Astrocyte (in vitro differentiated cells and primary cell): ENCODE results near the gene EFNA5. TPM values are rescaled to one million over a fixed set of nuclear protein-coding genes. Genes with fewer than 3 reads are reported as not detected.

Experiments used
- DNase-seq: peaks from one replicate; pipeline ENCODE4 v3.0.0-alpha.2; 2010; ENCODE audit warnings: low read depth
- FAIRE-seq: peaks from 2 replicates; lab custom pipeline; 2011; peaks lifted over from hg19 to GRCh38; lab: Jason Lieb, UNC
- H2AFZ ChIP-seq: 2 replicates; pipeline ENCODE4 v1.6.0; 2012; ENCODE audit warnings: low read depth, low read length, inconsistent platforms
- H3K27ac ChIP-seq: 2 replicates; pipeline ENCODE4 v1.5.1; 2011; ENCODE audit warnings: low read depth, low read length, inconsistent platforms
- H3K27me3 ChIP-seq: 2 replicates; pipeline ENCODE4 v1.6.0; 2011; ENCODE audit warnings: low read length, inconsistent platforms; ENCODE audit not compliant: insufficient read depth
- H3K36me3 ChIP-seq: 2 replicates; pipeline ENCODE4 v1.5.1; 2011; ENCODE audit warnings: low read length, inconsistent platforms; ENCODE audit not compliant: insufficient read depth
- H3K4me1 ChIP-seq: 2 replicates; pipeline ENCODE4 v1.5.1; 2011; ENCODE audit warnings: low read length, inconsistent platforms; ENCODE audit not compliant: insufficient read depth
- H3K4me2 ChIP-seq: 2 replicates; pipeline ENCODE4 v1.6.0; 2012; ENCODE audit warnings: low read length, inconsistent platforms
- H3K4me3 ChIP-seq: 2 replicates; pipeline ENCODE4 v1.5.1; 2011; ENCODE audit warnings: low read depth, mild to moderate bottlenecking, low read length, inconsistent platforms; ENCODE audit not compliant: insufficient read depth
- H3K79me2 ChIP-seq: 2 replicates; pipeline ENCODE4 v1.6.0; 2012; ENCODE audit warnings: mild to moderate bottlenecking, low read length, inconsistent platforms; ENCODE audit not compliant: insufficient read depth
- H3K9ac ChIP-seq: 2 replicates; pipeline ENCODE4 v1.6.0; 2012; ENCODE audit warnings: mild to moderate bottlenecking, low read length, inconsistent platforms
- H3K9me3 ChIP-seq: 2 replicates; pipeline ENCODE4 v1.5.1; 2012; ENCODE audit warnings: low read depth, mild to moderate bottlenecking, low read length, inconsistent platforms; ENCODE audit not compliant: insufficient read depth
- H4K20me1 ChIP-seq: 2 replicates; pipeline ENCODE4 v1.6.0; 2012; ENCODE audit warnings: low read length, inconsistent platforms; ENCODE audit not compliant: insufficient read depth
- H3K27ac Mint-ChIP-seq: one replicate; pipeline ENCODE4 v1.8.0; 2021; ENCODE audit warnings: mild to moderate bottlenecking, mixed read lengths; ENCODE audit not compliant: unreplicated experiment
- H3K27me3 Mint-ChIP-seq: one replicate; pipeline ENCODE4 v1.8.0; 2021; ENCODE audit warnings: low read depth, mixed read lengths; ENCODE audit not compliant: unreplicated experiment
- H3K36me3 Mint-ChIP-seq: one replicate; pipeline ENCODE4 v1.8.0; 2021; ENCODE audit warnings: low read depth, mixed read lengths; ENCODE audit not compliant: unreplicated experiment
- H3K4me1 Mint-ChIP-seq: one replicate; pipeline ENCODE4 v1.8.0; 2021; ENCODE audit warnings: low read depth, mixed read lengths; ENCODE audit not compliant: unreplicated experiment
- H3K4me3 Mint-ChIP-seq: one replicate; pipeline ENCODE4 v1.8.0; 2021; ENCODE audit warnings: mild to moderate bottlenecking, moderate library complexity, mixed read lengths; ENCODE audit not compliant: unreplicated experiment
- H3K9me3 Mint-ChIP-seq: one replicate; pipeline ENCODE4 v1.8.0; 2021; ENCODE audit warnings: mild to moderate bottlenecking, mixed read lengths; ENCODE audit not compliant: unreplicated experiment
- EZH2 ChIP-seq: IDR thresholded peaks from 2 replicates; pipeline ENCODE4 v1.6.1; 2012; ENCODE audit warnings: mild to moderate bottlenecking, low read length, inconsistent platforms; ENCODE audit not compliant: insufficient read depth
- total RNA-seq: library from RNA; stranded (reverse); gene quantifications from 2 replicates; pipeline ENCODE4 v1.2.1, GENCODE V29; 2021
- TF ChIP-seq, protein P1 (sequence below): IDR thresholded peaks from 2 replicates; pipeline ENCODE4 v1.5.1; 2011; ENCODE audit warnings: low read depth, mild to moderate bottlenecking, inconsistent platforms, low read length, moderate library complexity; ENCODE audit not compliant: insufficient read depth

EFNA5 gene
- total RNA-seq, 1 donor from 2014 or later, result 59.3 TPM

DNA sequence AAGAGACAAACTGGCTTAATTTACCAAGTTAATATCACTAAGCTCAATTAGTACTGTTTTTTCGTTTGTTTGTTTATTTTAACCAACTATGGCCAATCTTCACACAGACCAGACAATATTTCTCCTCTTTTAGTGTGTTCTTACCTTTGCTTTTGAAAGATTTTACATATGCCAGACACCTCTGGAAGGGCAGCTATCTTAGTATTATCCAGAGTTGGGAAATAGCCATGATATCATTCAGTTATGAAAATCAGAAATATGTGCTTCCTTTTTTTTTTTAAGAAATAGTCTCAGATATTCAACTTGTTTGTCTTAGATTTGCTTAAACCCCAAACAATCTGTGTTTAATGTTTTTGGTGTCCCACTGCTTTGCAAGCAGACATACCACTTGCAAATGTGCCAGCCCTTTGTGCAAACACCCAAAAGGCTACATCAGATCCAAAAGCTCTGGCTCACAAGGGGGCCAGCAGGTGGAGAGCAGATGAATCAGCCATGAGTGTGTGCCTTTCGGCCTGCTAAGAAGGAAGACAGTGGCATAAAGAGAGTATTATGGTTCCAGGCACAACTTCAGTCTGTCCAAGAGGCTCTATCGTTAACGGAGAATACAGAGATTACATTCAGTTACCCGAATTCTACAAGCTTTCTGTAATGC is 147.6 kb downstream of the EFNA5 start:
- Mint-ChIP-seq H3K4me3 (no peak overlapping the region), H3K9me3 (no peaks in the 10 kb centered on the region), H3K27me3 (no peaks in the 10 kb centered on the region), H3K4me1 (peaks cover 53% of the 10 kb centered on the region), H3K36me3 (no peaks in the 10 kb centered on the region), H3K27ac (no peak overlapping the region)
- H3K4me1 ChIP-seq, result no peaks in the 10 kb centered on the region
- no peak overlapping the region for H2AFZ ChIP-seq
- H3K27me3 ChIP-seq, result no peaks in the 10 kb centered on the region
- FAIRE-seq (no peak), DNase-seq (no peak)
- H3K9ac ChIP-seq, result no peak overlapping the region
- no peaks in the 10 kb centered on the region for H4K20me1 ChIP-seq
- H3K4me2 ChIP-seq, result no peak overlapping the region
- no peak overlapping the region for H3K27ac ChIP-seq
- H3K36me3 ChIP-seq, result no peaks in the 10 kb centered on the region
- no peaks in the 10 kb centered on the region for H3K9me3 ChIP-seq
- no peak overlapping the region for H3K4me3 ChIP-seq
- no peaks in the 10 kb centered on the region for H3K79me2 ChIP-seq
- TF ChIP-seq, protein P1, sequence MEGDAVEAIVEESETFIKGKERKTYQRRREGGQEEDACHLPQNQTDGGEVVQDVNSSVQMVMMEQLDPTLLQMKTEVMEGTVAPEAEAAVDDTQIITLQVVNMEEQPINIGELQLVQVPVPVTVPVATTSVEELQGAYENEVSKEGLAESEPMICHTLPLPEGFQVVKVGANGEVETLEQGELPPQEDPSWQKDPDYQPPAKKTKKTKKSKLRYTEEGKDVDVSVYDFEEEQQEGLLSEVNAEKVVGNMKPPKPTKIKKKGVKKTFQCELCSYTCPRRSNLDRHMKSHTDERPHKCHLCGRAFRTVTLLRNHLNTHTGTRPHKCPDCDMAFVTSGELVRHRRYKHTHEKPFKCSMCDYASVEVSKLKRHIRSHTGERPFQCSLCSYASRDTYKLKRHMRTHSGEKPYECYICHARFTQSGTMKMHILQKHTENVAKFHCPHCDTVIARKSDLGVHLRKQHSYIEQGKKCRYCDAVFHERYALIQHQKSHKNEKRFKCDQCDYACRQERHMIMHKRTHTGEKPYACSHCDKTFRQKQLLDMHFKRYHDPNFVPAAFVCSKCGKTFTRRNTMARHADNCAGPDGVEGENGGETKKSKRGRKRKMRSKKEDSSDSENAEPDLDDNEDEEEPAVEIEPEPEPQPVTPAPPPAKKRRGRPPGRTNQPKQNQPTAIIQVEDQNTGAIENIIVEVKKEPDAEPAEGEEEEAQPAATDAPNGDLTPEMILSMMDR, result no peak
- TF ChIP-seq EZH2, result no peak

DNA sequence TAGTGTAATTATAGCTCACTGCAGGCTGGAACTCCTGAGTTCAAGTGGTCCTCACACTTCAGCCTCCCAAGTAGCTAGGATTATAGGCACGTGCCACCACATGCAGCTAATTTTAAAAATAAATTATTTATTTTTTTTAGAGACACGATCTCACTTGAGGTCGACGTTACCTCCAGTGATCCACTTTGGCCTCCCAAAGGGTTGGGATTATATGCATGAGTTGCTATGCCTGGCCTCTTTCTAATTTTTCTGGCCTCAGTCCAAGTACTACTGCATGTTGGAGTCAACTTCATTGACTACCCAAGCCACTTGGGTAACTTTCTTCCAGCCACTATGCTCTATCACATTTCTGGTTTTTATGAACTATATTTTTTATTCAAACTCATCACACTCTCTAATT is 148.3 kb downstream of the EFNA5 start:
- no peaks in the 10 kb centered on the region for H3K4me1 ChIP-seq
- Mint-ChIP-seq H3K4me1 (peaks cover 50% of the 10 kb centered on the region), H3K27me3 (no peaks in the 10 kb centered on the region), H3K27ac (no peak overlapping the region), H3K9me3 (no peaks in the 10 kb centered on the region), H3K4me3 (no peak overlapping the region), H3K36me3 (no peaks in the 10 kb centered on the region)
- H3K79me2 ChIP-seq, result no peaks in the 10 kb centered on the region
- no peak overlapping the region for H3K9ac ChIP-seq
- no peak overlapping the region for H3K4me3 ChIP-seq
- no peak overlapping the region for H3K4me2 ChIP-seq
- H3K27me3 ChIP-seq, result no peaks in the 10 kb centered on the region
- no peak overlapping the region for H2AFZ ChIP-seq
- no peaks in the 10 kb centered on the region for H4K20me1 ChIP-seq
- TF ChIP-seq, protein P1, result no peak
- no peak for TF ChIP-seq EZH2
- DNase-seq, result no peak
- H3K27ac ChIP-seq, result no peak overlapping the region
- FAIRE-seq, result no peak
- no peaks in the 10 kb centered on the region for H3K36me3 ChIP-seq
- no peaks in the 10 kb centered on the region for H3K9me3 ChIP-seq

DNA sequence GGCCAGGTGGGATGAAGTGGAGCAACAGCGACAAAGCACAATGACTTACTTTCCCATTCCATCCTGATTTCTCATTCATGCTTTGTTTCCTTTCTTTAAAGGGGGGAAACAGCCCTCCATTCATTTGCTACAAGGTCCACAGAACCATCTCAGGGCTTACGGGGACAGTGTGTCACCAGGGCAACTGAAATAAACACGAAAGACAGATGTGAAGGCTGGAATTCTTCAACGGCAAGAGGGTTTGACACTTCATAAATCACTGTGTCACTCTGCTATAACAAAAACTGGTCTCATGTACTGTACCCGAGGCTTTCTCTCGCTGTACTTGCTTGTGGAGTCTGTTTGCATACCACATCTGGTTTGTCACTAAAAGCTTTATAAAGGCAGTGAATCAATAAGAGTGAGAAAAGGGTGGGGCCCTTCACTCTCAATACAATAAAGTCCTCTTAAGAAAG is 150.8 kb downstream of the EFNA5 start:
- FAIRE-seq (no peak), DNase-seq (peak; percentile 23)
- TF ChIP-seq EZH2, result no peak
- TF ChIP-seq, protein P1, result no peak
- H3K4me2 ChIP-seq, result peak overlapping the region; percentile 46
- H4K20me1 ChIP-seq, result no peaks in the 10 kb centered on the region
- no peak overlapping the region for H3K4me3 Mint-ChIP-seq
- H3K79me2 ChIP-seq, result no peaks in the 10 kb centered on the region
- no peaks in the 10 kb centered on the region for H3K9me3 Mint-ChIP-seq
- no peaks in the 10 kb centered on the region for H3K4me1 ChIP-seq
- no peak overlapping the region for H3K4me3 ChIP-seq
- peak overlapping the region; percentile 6 for H2AFZ ChIP-seq
- H3K36me3 Mint-ChIP-seq, result no peaks in the 10 kb centered on the region
- H3K27me3 ChIP-seq, result no peaks in the 10 kb centered on the region
- peaks cover 47% of the 10 kb centered on the region for H3K4me1 Mint-ChIP-seq
- H3K36me3 ChIP-seq, result no peaks in the 10 kb centered on the region
- H3K27me3 Mint-ChIP-seq, result no peaks in the 10 kb centered on the region
- H3K27ac Mint-ChIP-seq, result peak overlapping the region; percentile 50
- no peaks in the 10 kb centered on the region for H3K9me3 ChIP-seq
- no peak overlapping the region for H3K27ac ChIP-seq
- no peak overlapping the region for H3K9ac ChIP-seq
